Activated CD8-positive, alpha-beta T cell treated with anti-CD3 and anti-CD28 coated beads for 36 hours (primary cell): ENCODE data around the gene COMMD6. TPM values are rescaled to one million over a fixed set of nuclear protein-coding genes. Genes with fewer than 3 reads are reported as not detected.

Experiments used
- ATAC-seq: fragments of 200-7000 bp; cut with Tn5 transposase; one replicate; pipeline ENCODE4 v1.10.0; 2021; ENCODE audit warnings: mild to moderate bottlenecking, moderate library complexity
- CTCF ChIA-PET: fragments of 350-600 bp; sonication (Branson Sonifier 250); formaldehyde crosslinking; loops from one replicate; lab custom pipeline; 2021; ENCODE audit warnings: antibody characterized with exemption; lab: Charles Lee
- POLR2A ChIA-PET: fragments of 350-600 bp; sonication (Branson Sonifier 250); formaldehyde crosslinking; loops from one replicate; lab custom pipeline; 2021; ENCODE audit warnings: antibody characterized with exemption; lab: Charles Lee
- DNase-seq: peaks from one replicate; pipeline ENCODE4 v3.0.0-alpha.2; 2020
- H3K27ac Mint-ChIP-seq: one replicate; pipeline ENCODE4 v1.8.0; 2021; ENCODE audit warnings: mild to moderate bottlenecking, mixed read lengths
- H3K27me3 Mint-ChIP-seq: one replicate; pipeline ENCODE4 v1.8.0; 2021; ENCODE audit warnings: mixed read lengths
- H3K36me3 Mint-ChIP-seq: one replicate; pipeline ENCODE4 v1.8.0; 2021; ENCODE audit warnings: low read depth, mixed read lengths
- H3K4me1 Mint-ChIP-seq: one replicate; pipeline ENCODE4 v1.8.0; 2021; ENCODE audit warnings: low read depth, mixed read lengths
- H3K4me3 Mint-ChIP-seq: one replicate; pipeline ENCODE4 v1.8.0; 2021; ENCODE audit warnings: mild to moderate bottlenecking, moderate library complexity, mixed read lengths
- H3K9me3 Mint-ChIP-seq: one replicate; pipeline ENCODE4 v1.8.0; 2021; ENCODE audit warnings: mixed read lengths
- CTCF ChIP-seq: fragments of 200-600 bp; IDR thresholded peaks from one replicate; pipeline ENCODE4 v1.8.0; 2022; ENCODE audit warnings: antibody characterized with exemption, mild to moderate bottlenecking
- intact Hi-C: fragments of 100-400 bp; cut with micrococcal nuclease; formaldehyde crosslinking; loops from one replicate; pipeline ENCODE4 v1.10.0; 2022
- total RNA-seq, 2 experiments: library from RNA; stranded (reverse); gene quantifications; one replicate each; pipeline ENCODE4 v1.2.3, GENCODE V29; 2021

The COMMD6 gene
- total RNA-seq, 2 experiments from 2014 or later = 114 to 116 TPM

DNA sequence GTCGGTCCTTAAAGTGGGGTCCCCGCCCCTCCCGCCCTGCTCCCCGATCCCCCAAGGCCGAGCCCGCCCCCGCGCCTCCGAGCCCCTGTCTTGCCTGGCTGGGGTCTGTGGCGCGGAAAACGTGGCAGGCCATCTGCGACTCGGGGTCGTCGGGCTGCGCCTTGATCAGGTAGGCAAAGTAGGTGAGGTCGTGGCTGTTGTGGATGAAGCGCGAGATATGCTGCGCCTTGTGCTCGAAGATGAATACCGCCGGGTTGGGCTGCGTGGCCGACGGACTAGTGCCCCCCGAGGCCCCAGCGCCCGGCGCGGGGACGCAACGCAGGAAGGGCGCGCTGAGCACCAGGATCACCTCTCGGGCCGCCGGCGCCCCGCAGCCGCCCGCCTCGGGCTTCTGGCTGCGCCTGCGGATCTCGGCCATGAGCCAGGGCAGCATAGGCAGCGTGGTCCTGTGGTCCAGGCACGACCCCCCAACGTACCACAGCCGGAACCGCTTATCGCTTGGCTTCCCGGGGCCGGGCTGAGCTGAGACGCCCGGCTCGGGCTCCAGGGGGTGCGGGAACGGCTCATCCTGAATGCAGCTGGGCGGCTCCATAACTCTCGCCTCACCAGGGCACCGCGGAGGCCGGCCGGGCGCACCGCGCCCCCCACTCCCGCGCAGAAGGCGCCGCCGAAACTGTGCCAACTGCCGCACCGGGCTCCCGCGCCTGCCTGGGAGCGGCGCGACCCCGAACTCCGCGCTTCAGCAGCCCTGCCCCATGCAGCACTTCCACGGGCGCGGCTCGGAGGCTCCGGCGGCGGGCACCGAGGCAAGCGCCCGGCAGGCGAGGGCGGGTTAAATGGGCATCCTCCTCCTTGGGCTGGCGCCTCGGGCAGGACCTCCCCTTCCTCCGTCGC, 56.2 kb downstream of the COMMD6 start:
- H3K36me3 Mint-ChIP-seq = peaks cover 3% of the 10 kb centered on the region
- ChIA-PET CTCF (interaction anchor here (0.6 to 2.2 kb wide), 23 partner anchors 10 to 262 kb away, joined by 3 to 14 read pairs (median 3); partner anchors contain the start of gene UCHL3), POLR2A (interaction anchor here (1.0 kb wide), 1 partner anchor 109 kb away, joined by 3 read pairs; no protein-coding TSS in a partner anchor)
- TF ChIP-seq CTCF = no peak
- peaks cover 52% of the 10 kb centered on the region for H3K27me3 Mint-ChIP-seq
- peaks cover 19% of the 10 kb centered on the region for H3K4me1 Mint-ChIP-seq
- peak; percentile 38 for DNase-seq
- H3K4me3 Mint-ChIP-seq = peak overlapping the region; percentile 91
- intact Hi-C loops = loop anchor here (5.0 kb wide), 2 partner anchors 66 to 114 kb away; partner anchors contain the start of gene UCHL3
- ATAC-seq = peak; percentile 22
- H3K27ac Mint-ChIP-seq = no peak overlapping the region
- H3K9me3 Mint-ChIP-seq = no peaks in the 10 kb centered on the region

GRCh38 chr13:75480671-75481175, 56.9 kb downstream of the COMMD6 start:
- ATAC-seq = peak; percentile 25
- TF ChIP-seq CTCF = no peak
- POLR2A ChIA-PET = no interaction called here
- peak; percentile 63 for DNase-seq
- Mint-ChIP-seq H3K36me3 (peaks cover 3% of the 10 kb centered on the region), H3K27me3 (peaks cover 50% of the 10 kb centered on the region), H3K4me3 (peak overlapping the region; percentile 83), H3K27ac (peak overlapping the region; percentile 66), H3K4me1 (peaks cover 15% of the 10 kb centered on the region), H3K9me3 (no peaks in the 10 kb centered on the region)
- CTCF ChIA-PET = interaction anchor here (1.2 kb wide), 1 partner anchor 109 kb away, joined by 3 read pairs; no protein-coding TSS in a partner anchor
- intact Hi-C loops = loop anchor here (5.0 kb wide), 2 partner anchors 67 to 113 kb away; partner anchors contain the start of gene UCHL3

DNA sequence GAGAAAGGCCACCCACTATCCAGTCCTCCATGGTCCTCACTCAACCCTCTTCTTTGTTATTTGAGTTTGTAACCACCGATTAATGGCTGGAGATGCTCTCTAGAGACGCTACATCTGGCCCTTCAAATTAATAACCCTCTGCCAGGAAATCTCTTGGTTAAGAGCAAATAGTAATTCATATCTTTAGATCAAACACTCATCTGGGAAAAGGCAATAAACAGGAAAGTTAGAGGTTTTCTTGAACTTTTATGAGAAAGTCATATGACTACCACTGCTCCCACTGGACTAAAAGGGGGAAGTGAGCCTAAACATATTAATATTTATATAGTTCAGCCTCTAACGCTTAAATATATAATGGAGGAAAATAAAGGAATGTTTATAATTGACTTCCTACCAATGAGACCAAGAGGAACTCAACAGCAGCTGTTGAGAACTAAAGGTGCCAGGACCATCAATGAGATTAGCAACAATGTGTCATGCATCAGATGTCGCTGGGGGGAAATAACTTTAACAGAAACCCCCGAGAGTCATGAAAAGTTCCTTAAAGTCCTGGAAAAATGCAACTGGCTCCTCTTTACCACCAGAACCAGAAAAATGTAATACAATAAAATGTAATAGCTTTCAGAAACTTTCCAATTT, 58.4 kb downstream of the COMMD6 start:
- intact Hi-C loops = no loop called here
- H3K4me3 Mint-ChIP-seq = no peak overlapping the region
- TF ChIP-seq CTCF = no peak
- POLR2A ChIA-PET = interaction anchor here (1.0 kb wide), 1 partner anchor 10 kb away, joined by 3 read pairs; no protein-coding TSS in a partner anchor
- H3K36me3 Mint-ChIP-seq = peaks cover 3% of the 10 kb centered on the region
- CTCF ChIA-PET = interaction anchor here (1.0 kb wide), 1 partner anchor 153 kb away, joined by 4 read pairs; no protein-coding TSS in a partner anchor
- H3K27me3 Mint-ChIP-seq = peaks cover 42% of the 10 kb centered on the region
- H3K4me1 Mint-ChIP-seq = peaks cover 7% of the 10 kb centered on the region
- H3K27ac Mint-ChIP-seq = no peak overlapping the region
- ATAC-seq (no peak), DNase-seq (no peak)
- no peaks in the 10 kb centered on the region for H3K9me3 Mint-ChIP-seq

DNA sequence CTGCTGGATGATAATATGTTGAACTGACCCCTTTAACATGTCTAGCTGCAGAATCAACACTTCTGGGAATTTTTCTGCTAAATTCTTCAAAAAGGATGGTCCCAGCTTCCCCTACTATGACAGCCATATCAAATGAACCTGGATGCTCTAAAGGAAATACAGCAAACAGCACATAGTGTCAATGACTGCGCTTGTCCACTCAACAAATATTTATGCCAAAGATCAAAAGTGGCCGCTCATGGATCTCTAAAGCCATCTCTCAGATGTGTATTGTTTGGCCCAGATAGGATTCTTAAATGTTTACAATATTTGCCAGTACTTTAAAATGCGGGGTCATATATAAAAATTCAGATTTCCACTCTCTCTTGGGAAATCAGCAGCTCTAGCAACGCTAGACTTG, 59.0 kb downstream of the COMMD6 start:
- intact Hi-C loops = no loop called here
- Mint-ChIP-seq H3K4me1 (peaks cover 7% of the 10 kb centered on the region), H3K27me3 (peaks cover 41% of the 10 kb centered on the region)

More for the DNA sequence above, 59.0 kb downstream of the COMMD6 start:
- DNase-seq = no peak
- no peak for TF ChIP-seq CTCF
- Mint-ChIP-seq H3K9me3 (no peaks in the 10 kb centered on the region), H3K36me3 (peaks cover 3% of the 10 kb centered on the region), H3K27ac (no peak overlapping the region), H3K4me3 (no peak overlapping the region)
- ChIA-PET POLR2A (interaction anchor here (1.0 kb wide), 1 partner anchor 11 kb away, joined by 3 read pairs; no protein-coding TSS in a partner anchor), CTCF (interaction anchor here (1.0 kb wide), 1 partner anchor 152 kb away, joined by 4 read pairs; no protein-coding TSS in a partner anchor)
- ATAC-seq = no peak

Other genes with a start within 250 kb of the COMMD6 start
- gene TBC1D4, start 55.7 kb downstream of the COMMD6 start, total RNA-seq = 10 to 100 TPM; 50.4 to 53.3 TPM
- gene UCHL3, start 11.9 kb upstream of the COMMD6 start, total RNA-seq = 10 to 100 TPM; 32.9 to 36.4 TPM
- 10 to 100 TPM; 12.2 to 15.3 TPM for gene LMO7, start 98.5 kb upstream of the COMMD6 start, total RNA-seq